22Rv1 (cell line): ENCODE data around the gene SCAF4.

Experiments used
- H3K27ac ChIP-seq: fragments of 450-650 bp; 2 replicates; pipeline ENCODE4 v1.5.1; 2017
- CTCF ChIP-seq: fragments of 450-650 bp; IDR thresholded peaks from 2 replicates; pipeline ENCODE4 v1.5.1; 2017; ENCODE audit warnings: mild to moderate bottlenecking
- ZFX ChIP-seq: fragments of 450-650 bp; IDR thresholded peaks from 2 replicates; pipeline ENCODE4 v1.6.1; 2017; ENCODE audit warnings: antibody characterized with exemption, borderline replicate concordance

SCAF4 gene

GRCh38 chr21:31682620-31683019 is 49.3 kb downstream of the SCAF4 start:
- TF ChIP-seq CTCF (no peak), ZFX (no peak)
- no peak overlapping the region for H3K27ac ChIP-seq

- no peak for TF ChIP-seq ZFX
- no peak for TF ChIP-seq CTCF
- no peak overlapping the region for H3K27ac ChIP-seq
Measured at GRCh38 chr21:31678478-31678877, 53.4 kb downstream of the SCAF4 start.

GRCh38 chr21:31677047-31677446 is 54.9 kb downstream of the SCAF4 start:
- TF ChIP-seq ZFX (no peak), CTCF (no peak)
- no peak overlapping the region for H3K27ac ChIP-seq

GRCh38 chr21:31675960-31676359 is 56.0 kb downstream of the SCAF4 start:
- no peak overlapping the region for H3K27ac ChIP-seq
- TF ChIP-seq CTCF (no peak), ZFX (no peak)

GRCh38 chr21:31675318-31675717 is 56.6 kb downstream of the SCAF4 start:
- TF ChIP-seq CTCF (no peak), ZFX (no peak)
- no peak overlapping the region for H3K27ac ChIP-seq

- no peak for TF ChIP-seq ZFX
- no peak for TF ChIP-seq CTCF
- H3K27ac ChIP-seq: no peak overlapping the region
Measured at GRCh38 chr21:31673321-31673912, 58.5 kb downstream of the SCAF4 start.

- no peak for TF ChIP-seq CTCF
- TF ChIP-seq ZFX: no peak
- H3K27ac ChIP-seq: no peak overlapping the region
Measured at GRCh38 chr21:31671931-31672330, 60.0 kb downstream of the SCAF4 start.
